ENCODE measurements around the gene DOK5.

DNA sequence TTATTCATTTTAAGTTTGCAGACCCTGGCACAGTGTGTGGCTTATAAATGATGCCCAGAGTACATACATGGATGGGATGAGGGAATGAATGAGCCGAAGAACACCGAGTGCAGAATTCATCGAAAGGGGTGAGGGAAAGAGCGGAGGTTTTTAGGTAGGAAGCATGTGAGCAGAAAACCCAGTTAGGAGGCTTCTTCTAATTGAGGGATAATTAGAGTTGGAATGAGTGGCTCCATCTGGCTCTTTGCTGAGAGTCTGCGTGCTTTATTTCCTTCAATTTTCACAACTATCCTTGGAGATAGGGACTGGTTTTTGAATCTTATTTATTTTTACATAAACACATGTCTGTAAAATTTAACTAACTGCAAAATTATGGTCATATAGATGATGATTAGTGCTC is 150.7 kb downstream of the DOK5 start:
- TF ChIP-seq RAD21 (IDR thresholded peaks at IDR 0.05; ENCODE audit: low read depth): no peak
- no peak for TF ChIP-seq CREB1 (IDR thresholded peaks at IDR 0.05; ENCODE audit: low read depth)
- no peak for TF ChIP-seq TAF1 (IDR thresholded peaks at IDR 0.05; ENCODE audit: low read depth)
- TF ChIP-seq EGR1 (IDR thresholded peaks at IDR 0.05): no peak
